Stimulated activated naive CD8-positive, alpha-beta T cell treated with anti-CD3 and anti-CD28 coated beads, Interleukin-15, amount 100 ng/mL, for 72 hours (primary cell): ENCODE data around the gene CTSO.

Experiments used
- ATAC-seq: fragments of 150-1000 bp; cut with Tn5 transposase; 2 replicates; pipeline ENCODE4 v1.10.0; 2021; ENCODE audit warnings: mild to moderate bottlenecking, moderate library complexity
- DNase-seq, 2 donors: peaks; one replicate each; pipeline ENCODE4 v3.0.0; 2021 to 2022
- H3K27ac Mint-ChIP-seq, 2 donors: one replicate each; pipeline ENCODE4 v1.8.0; 2022; ENCODE audit warnings: mild to moderate bottlenecking in 2 of 2, mixed read lengths in 2 of 2, moderate library complexity in 2 of 2
- H3K27me3 Mint-ChIP-seq: one replicate; pipeline ENCODE4 v1.8.0; 2022; ENCODE audit warnings: mixed read lengths
- H3K4me1 Mint-ChIP-seq: one replicate; pipeline ENCODE4 v1.8.0; 2022; ENCODE audit warnings: mild to moderate bottlenecking, mixed read lengths
- H3K4me3 Mint-ChIP-seq, 2 donors: one replicate each; pipeline ENCODE4 v1.8.0; 2022; ENCODE audit warnings: mild to moderate bottlenecking in 2 of 2, mixed read lengths in 2 of 2, moderate library complexity in 1 of 2
- H3K9me3 Mint-ChIP-seq, 2 donors: one replicate each; pipeline ENCODE4 v1.8.0; 2022; ENCODE audit warnings: mixed read lengths in 2 of 2

Gene CTSO

GRCh38 chr4:155953151-155954117 lies at the start of gene CTSO:
Gene CTSO (minus strand): TSS chr4:155953866. CDS start chr4:155953847, 19 bp downstream.
- DNase-seq (peak; percentile 72 to 77), ATAC-seq (peak; percentile 96)
- H3K27me3 Mint-ChIP-seq: peaks cover 5% of the 10 kb centered on the region
- no peaks in the 10 kb centered on the region for H3K9me3 Mint-ChIP-seq
- H3K4me1 Mint-ChIP-seq: peaks cover 27% of the 10 kb centered on the region
- peak within 1 kb of the TSS; percentile 99 to 100 for H3K27ac Mint-ChIP-seq
- peak within 1 kb of the TSS; percentile 99 for H3K4me3 Mint-ChIP-seq

- H3K4me3 Mint-ChIP-seq: no peak overlapping the region
- H3K27me3 Mint-ChIP-seq: peaks cover 19% of the 10 kb centered on the region
- DNase-seq: no peak
- ATAC-seq: no peak
- no peak overlapping the region for H3K27ac Mint-ChIP-seq
- no peaks in the 10 kb centered on the region for H3K4me1 Mint-ChIP-seq
- H3K9me3 Mint-ChIP-seq: peaks cover 8 to 11% of the 10 kb centered on the region in 2 donors
Observed at GRCh38 chr4:156000491-156000890, 46.8 kb upstream of the CTSO start.

- no peak overlapping the region for H3K4me3 Mint-ChIP-seq
- H3K4me1 Mint-ChIP-seq: no peaks in the 10 kb centered on the region
- H3K27me3 Mint-ChIP-seq: peaks cover 19% of the 10 kb centered on the region
- no peak for ATAC-seq
- DNase-seq: no peak
- H3K9me3 Mint-ChIP-seq: peaks cover 8 to 11% of the 10 kb centered on the region in 2 donors
- no peak overlapping the region for H3K27ac Mint-ChIP-seq
Observed at GRCh38 chr4:155999725-156000124, 46.1 kb upstream of the CTSO start.

- peaks cover 11% of the 10 kb centered on the region for H3K27me3 Mint-ChIP-seq
- H3K27ac Mint-ChIP-seq: no peak overlapping the region
- DNase-seq: no peak
- H3K9me3 Mint-ChIP-seq: no peaks in the 10 kb centered on the region
- no peak overlapping the region for H3K4me3 Mint-ChIP-seq
- no peak for ATAC-seq
- H3K4me1 Mint-ChIP-seq: no peaks in the 10 kb centered on the region
Observed at GRCh38 chr4:155995069-155995468, 41.4 kb upstream of the CTSO start.

GRCh38 chr4:155984106-155984797 lies 30.6 kb upstream of the CTSO start:
- H3K4me1 Mint-ChIP-seq: no peaks in the 10 kb centered on the region
- no peak for ATAC-seq
- H3K9me3 Mint-ChIP-seq: peaks cover 0 to 7% of the 10 kb centered on the region in 2 donors
- H3K27me3 Mint-ChIP-seq: no peaks in the 10 kb centered on the region
- no peak overlapping the region for H3K4me3 Mint-ChIP-seq
- DNase-seq: no peak
- H3K27ac Mint-ChIP-seq: no peak overlapping the region

GRCh38 chr4:155982736-155983385 lies 29.2 kb upstream of the CTSO start:
- Mint-ChIP-seq H3K9me3 (peaks cover 0 to 10% of the 10 kb centered on the region in 2 donors), H3K27ac (no peak overlapping the region), H3K4me3 (no peak overlapping the region), H3K4me1 (no peaks in the 10 kb centered on the region), H3K27me3 (no peaks in the 10 kb centered on the region)
- DNase-seq (no peak), ATAC-seq (no peak)

- ATAC-seq (no peak), DNase-seq (no peak)
- H3K4me1 Mint-ChIP-seq: no peaks in the 10 kb centered on the region
- peaks cover 0 to 10% of the 10 kb centered on the region in 2 donors for H3K9me3 Mint-ChIP-seq
- peaks cover 12% of the 10 kb centered on the region for H3K27me3 Mint-ChIP-seq
- H3K27ac Mint-ChIP-seq: no peak overlapping the region
- no peak overlapping the region for H3K4me3 Mint-ChIP-seq
Observed at GRCh38 chr4:155978810-155979209, 25.1 kb upstream of the CTSO start.

- peaks cover 12% of the 10 kb centered on the region for H3K27me3 Mint-ChIP-seq
- no peak overlapping the region for H3K4me3 Mint-ChIP-seq
- H3K9me3 Mint-ChIP-seq: peaks cover 0 to 10% of the 10 kb centered on the region in 2 donors
- ATAC-seq (no peak), DNase-seq (no peak)
- no peaks in the 10 kb centered on the region for H3K4me1 Mint-ChIP-seq
- no peak overlapping the region for H3K27ac Mint-ChIP-seq
Observed at GRCh38 chr4:155975511-155975910, 21.8 kb upstream of the CTSO start.

- ATAC-seq: no peak
- no peak overlapping the region for H3K4me3 Mint-ChIP-seq
- H3K27me3 Mint-ChIP-seq: peaks cover 12% of the 10 kb centered on the region
- H3K9me3 Mint-ChIP-seq: peaks cover 0 to 10% of the 10 kb centered on the region in 2 donors
- no peak overlapping the region for H3K27ac Mint-ChIP-seq
- no peaks in the 10 kb centered on the region for H3K4me1 Mint-ChIP-seq
- DNase-seq: no peak
Observed at GRCh38 chr4:155974996-155975395, 21.3 kb upstream of the CTSO start.

- Mint-ChIP-seq H3K4me1 (no peaks in the 10 kb centered on the region), H3K4me3 (no peak overlapping the region), H3K27me3 (peaks cover 12% of the 10 kb centered on the region), H3K27ac (no peak overlapping the region), H3K9me3 (peaks cover 0 to 5% of the 10 kb centered on the region in 2 donors)
- DNase-seq: no peak
- peak; percentile 78 for ATAC-seq
Observed at GRCh38 chr4:155974476-155974749, 20.7 kb upstream of the CTSO start.

GRCh38 chr4:155973639-155974475 lies 20.2 kb upstream of the CTSO start:
- H3K4me3 Mint-ChIP-seq: no peak overlapping the region
- no peaks in the 10 kb centered on the region for H3K9me3 Mint-ChIP-seq
- peaks cover 12% of the 10 kb centered on the region for H3K27me3 Mint-ChIP-seq
- ATAC-seq (no peak), DNase-seq (no peak)
- no peak overlapping the region for H3K27ac Mint-ChIP-seq
- no peaks in the 10 kb centered on the region for H3K4me1 Mint-ChIP-seq

- no peaks in the 10 kb centered on the region for H3K4me1 Mint-ChIP-seq
- DNase-seq (no peak), ATAC-seq (peak; percentile 62)
- peaks cover 12% of the 10 kb centered on the region for H3K27me3 Mint-ChIP-seq
- no peak overlapping the region for H3K27ac Mint-ChIP-seq
- H3K4me3 Mint-ChIP-seq: no peak overlapping the region
- H3K9me3 Mint-ChIP-seq: peaks cover 0 to 7% of the 10 kb centered on the region in 2 donors
Observed at GRCh38 chr4:155972098-155972497, 18.4 kb upstream of the CTSO start.

- ATAC-seq (no peak), DNase-seq (no peak)
- no peak overlapping the region for H3K4me3 Mint-ChIP-seq
- H3K4me1 Mint-ChIP-seq: no peaks in the 10 kb centered on the region
- peak overlapping the region in 1 of 2 donors; percentile 2 for H3K27ac Mint-ChIP-seq
- H3K27me3 Mint-ChIP-seq: no peaks in the 10 kb centered on the region
- H3K9me3 Mint-ChIP-seq: peaks cover 0 to 7% of the 10 kb centered on the region in 2 donors
Observed at GRCh38 chr4:155966731-155967395, 13.2 kb upstream of the CTSO start.

GRCh38 chr4:155966171-155966570 lies 12.5 kb upstream of the CTSO start:
- H3K27ac Mint-ChIP-seq: no peak overlapping the region
- no peaks in the 10 kb centered on the region for H3K4me1 Mint-ChIP-seq
- peaks cover 0 to 7% of the 10 kb centered on the region in 2 donors for H3K9me3 Mint-ChIP-seq
- H3K4me3 Mint-ChIP-seq: no peak overlapping the region
- no peaks in the 10 kb centered on the region for H3K27me3 Mint-ChIP-seq
- no peak for DNase-seq
- ATAC-seq: no peak
